Measurements from ENCODE around the gene CREBBP. TPM values are rescaled to one million over a fixed set of nuclear protein-coding genes. Genes with fewer than 3 reads are reported as not detected.
A peak's percentile ranks its signal among the peaks of the same experiment; 100 is the strongest.

Gene CREBBP
- total RNA-seq, 1 donor from 2014 or later = 109 TPM

- Mint-ChIP-seq H3K36me3 (ENCODE audit: unreplicated experiment) (peaks cover 57% of the 10 kb centered on the region), H3K4me1 (ENCODE audit: unreplicated experiment) (peaks cover 13% of the 10 kb centered on the region), H3K4me3 (ENCODE audit: unreplicated experiment) (no peak overlapping the region), H3K27ac (ENCODE audit: unreplicated experiment) (no peak overlapping the region), H3K9me3 (ENCODE audit: unreplicated experiment) (no peaks in the 10 kb centered on the region), H3K27me3 (ENCODE audit: unreplicated experiment) (no peaks in the 10 kb centered on the region)
- DNase-seq (ENCODE audit: extremely low spot score, unreplicated experiment) = no peak
- no peak for TF ChIP-seq CTCF (IDR thresholded peaks at IDR 0.05)
These were observed 126.3 kb downstream of the CREBBP start for GRCh38 chr16:3754081-3754703.

GRCh38 chr16:3752984-3753383 is 127.5 kb downstream of the CREBBP start:
- no peak for TF ChIP-seq CTCF (IDR thresholded peaks at IDR 0.05)
- Mint-ChIP-seq H3K9me3 (ENCODE audit: unreplicated experiment) (no peaks in the 10 kb centered on the region), H3K4me1 (ENCODE audit: unreplicated experiment) (peaks cover 13% of the 10 kb centered on the region), H3K4me3 (ENCODE audit: unreplicated experiment) (no peak overlapping the region), H3K27me3 (ENCODE audit: unreplicated experiment) (no peaks in the 10 kb centered on the region), H3K27ac (ENCODE audit: unreplicated experiment) (peak overlapping the region; percentile 37), H3K36me3 (ENCODE audit: unreplicated experiment) (peaks cover 58% of the 10 kb centered on the region)
- no peak for DNase-seq (ENCODE audit: extremely low spot score, unreplicated experiment)

GRCh38 chr16:3751878-3752277 is 128.6 kb downstream of the CREBBP start:
- peaks cover 13% of the 10 kb centered on the region for H3K4me1 Mint-ChIP-seq (ENCODE audit: unreplicated experiment)
- H3K9me3 Mint-ChIP-seq (ENCODE audit: unreplicated experiment) = no peaks in the 10 kb centered on the region
- H3K27ac Mint-ChIP-seq (ENCODE audit: unreplicated experiment) = no peak overlapping the region
- no peaks in the 10 kb centered on the region for H3K27me3 Mint-ChIP-seq (ENCODE audit: unreplicated experiment)
- H3K4me3 Mint-ChIP-seq (ENCODE audit: unreplicated experiment) = no peak overlapping the region
- peaks cover 58% of the 10 kb centered on the region for H3K36me3 Mint-ChIP-seq (ENCODE audit: unreplicated experiment)
- no peak for TF ChIP-seq CTCF (IDR thresholded peaks at IDR 0.05)
- DNase-seq (ENCODE audit: extremely low spot score, unreplicated experiment) = no peak

GRCh38 chr16:3748307-3748706 is 132.2 kb downstream of the CREBBP start:
- DNase-seq (ENCODE audit: extremely low spot score, unreplicated experiment) = no peak
- Mint-ChIP-seq H3K9me3 (ENCODE audit: unreplicated experiment) (no peaks in the 10 kb centered on the region), H3K27me3 (ENCODE audit: unreplicated experiment) (no peaks in the 10 kb centered on the region), H3K27ac (ENCODE audit: unreplicated experiment) (no peak overlapping the region), H3K36me3 (ENCODE audit: unreplicated experiment) (peaks cover 57% of the 10 kb centered on the region), H3K4me1 (ENCODE audit: unreplicated experiment) (no peaks in the 10 kb centered on the region), H3K4me3 (ENCODE audit: unreplicated experiment) (no peak overlapping the region)
- no peak for TF ChIP-seq CTCF (IDR thresholded peaks at IDR 0.05)

- H3K4me1 Mint-ChIP-seq (ENCODE audit: unreplicated experiment) = no peaks in the 10 kb centered on the region
- no peaks in the 10 kb centered on the region for H3K27me3 Mint-ChIP-seq (ENCODE audit: unreplicated experiment)
- DNase-seq (ENCODE audit: extremely low spot score, unreplicated experiment) = no peak
- no peaks in the 10 kb centered on the region for H3K9me3 Mint-ChIP-seq (ENCODE audit: unreplicated experiment)
- no peak overlapping the region for H3K4me3 Mint-ChIP-seq (ENCODE audit: unreplicated experiment)
- no peak overlapping the region for H3K27ac Mint-ChIP-seq (ENCODE audit: unreplicated experiment)
- TF ChIP-seq CTCF (IDR thresholded peaks at IDR 0.05) = no peak
- peaks cover 55% of the 10 kb centered on the region for H3K36me3 Mint-ChIP-seq (ENCODE audit: unreplicated experiment)
These were observed 134.7 kb downstream of the CREBBP start for GRCh38 chr16:3745751-3746355.

All from osteocyte (in vitro differentiated cells).